Measurements from ENCODE around the gene MST1R. TPM values are rescaled to one million over a fixed set of nuclear protein-coding genes. Genes with fewer than 3 reads are reported as not detected.
A peak's percentile ranks its signal among the peaks of the same experiment; 100 is the strongest.

The MST1R gene
- total and polyA plus RNA-seq, 9 of the 15 experiments (the other 6 are each of a cell fraction or from before 2014, with no cell fraction given): 1.3 to 10.0 (median 3.8) TPM

DNA sequence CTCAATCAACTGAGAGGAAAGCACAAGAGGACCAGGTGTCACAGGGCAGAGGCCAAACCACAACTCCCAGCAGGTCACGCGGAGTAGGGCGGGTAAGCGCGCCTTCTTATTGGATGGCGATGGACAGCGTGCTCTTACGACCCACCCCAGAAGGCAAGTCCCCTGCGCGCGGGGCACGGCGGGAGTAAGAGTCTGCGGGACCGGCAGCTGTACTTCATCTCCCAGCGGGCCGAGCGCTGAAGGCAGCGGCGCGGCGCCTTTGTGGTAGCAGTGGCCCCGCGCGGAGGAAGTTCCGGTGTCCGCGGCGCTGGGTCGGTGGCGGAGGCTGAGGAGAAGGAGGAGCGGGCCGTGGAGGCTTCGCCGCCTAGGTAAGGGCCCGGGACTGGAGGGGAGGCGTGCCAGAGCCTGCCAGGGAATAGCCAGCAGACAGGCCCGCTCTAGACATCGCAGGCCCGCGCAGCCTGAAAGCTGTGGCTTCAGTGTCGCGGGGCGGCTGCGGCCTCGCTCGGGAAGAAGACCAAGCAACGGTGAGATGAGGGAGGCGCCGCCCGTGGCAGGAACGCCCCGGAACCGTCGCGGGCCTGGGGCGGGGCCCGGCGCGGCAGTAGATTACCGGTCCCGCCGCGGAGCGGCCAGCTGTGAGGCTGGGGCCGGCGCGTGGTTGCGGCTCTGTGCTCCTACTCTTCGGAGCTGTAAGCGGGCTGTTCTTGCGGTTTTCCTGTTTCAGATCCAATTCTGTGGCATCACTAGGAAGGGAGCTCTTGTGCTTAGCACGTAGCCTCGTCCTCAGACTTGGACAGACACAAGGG lies 36.4 kb upstream of the MST1R start, which contains the start of gene RBM6 (continued):
- TF ChIP-seq, protein P1, sequence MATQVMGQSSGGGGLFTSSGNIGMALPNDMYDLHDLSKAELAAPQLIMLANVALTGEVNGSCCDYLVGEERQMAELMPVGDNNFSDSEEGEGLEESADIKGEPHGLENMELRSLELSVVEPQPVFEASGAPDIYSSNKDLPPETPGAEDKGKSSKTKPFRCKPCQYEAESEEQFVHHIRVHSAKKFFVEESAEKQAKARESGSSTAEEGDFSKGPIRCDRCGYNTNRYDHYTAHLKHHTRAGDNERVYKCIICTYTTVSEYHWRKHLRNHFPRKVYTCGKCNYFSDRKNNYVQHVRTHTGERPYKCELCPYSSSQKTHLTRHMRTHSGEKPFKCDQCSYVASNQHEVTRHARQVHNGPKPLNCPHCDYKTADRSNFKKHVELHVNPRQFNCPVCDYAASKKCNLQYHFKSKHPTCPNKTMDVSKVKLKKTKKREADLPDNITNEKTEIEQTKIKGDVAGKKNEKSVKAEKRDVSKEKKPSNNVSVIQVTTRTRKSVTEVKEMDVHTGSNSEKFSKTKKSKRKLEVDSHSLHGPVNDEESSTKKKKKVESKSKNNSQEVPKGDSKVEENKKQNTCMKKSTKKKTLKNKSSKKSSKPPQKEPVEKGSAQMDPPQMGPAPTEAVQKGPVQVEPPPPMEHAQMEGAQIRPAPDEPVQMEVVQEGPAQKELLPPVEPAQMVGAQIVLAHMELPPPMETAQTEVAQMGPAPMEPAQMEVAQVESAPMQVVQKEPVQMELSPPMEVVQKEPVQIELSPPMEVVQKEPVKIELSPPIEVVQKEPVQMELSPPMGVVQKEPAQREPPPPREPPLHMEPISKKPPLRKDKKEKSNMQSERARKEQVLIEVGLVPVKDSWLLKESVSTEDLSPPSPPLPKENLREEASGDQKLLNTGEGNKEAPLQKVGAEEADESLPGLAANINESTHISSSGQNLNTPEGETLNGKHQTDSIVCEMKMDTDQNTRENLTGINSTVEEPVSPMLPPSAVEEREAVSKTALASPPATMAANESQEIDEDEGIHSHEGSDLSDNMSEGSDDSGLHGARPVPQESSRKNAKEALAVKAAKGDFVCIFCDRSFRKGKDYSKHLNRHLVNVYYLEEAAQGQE (IDR thresholded peaks at IDR 0.05; ENCODE audit: borderline replicate concordance): no peak
- TF ChIP-seq, protein P1 (CRISPR knock-in tag; IDR thresholded peaks at IDR 0.05; ENCODE audit: low read depth): no peak
- TF ChIP-seq DEAF1 (CRISPR knock-in tag; IDR thresholded peaks at IDR 0.05): no peak
- TF ChIP-seq SMAD1 (IDR thresholded peaks at IDR 0.05; ENCODE audit: low read depth, low read length, partially characterized antibody): no peak
- TF ChIP-seq ADNP (tag; IDR thresholded peaks at IDR 0.05): no peak
- peak in 1 of 2 experiments; percentile 6; a peak in 1 of 4 replicates for TF ChIP-seq RCOR1 (IDR thresholded peaks at IDR 0.05; ENCODE audit: borderline replicate concordance in 1 of 2, low read depth in 2 of 2, low read length in 2 of 2)
- TF ChIP-seq HDGF (IDR thresholded peaks at IDR 0.05): no peak
- TF ChIP-seq TCF15 (CRISPR knock-in tag; IDR thresholded peaks at IDR 0.05): no peak
- no peak for TF ChIP-seq ZNF174 (CRISPR knock-in tag; IDR thresholded peaks at IDR 0.05)
- no peak for TF ChIP-seq POLR3A (IDR thresholded peaks at IDR 0.05; ENCODE audit: borderline replicate concordance, extremely low read depth, insufficient read depth, insufficient read length)
- peak; percentile 94 for TF ChIP-seq MTA1 (IDR thresholded peaks at IDR 0.05; ENCODE audit: borderline replicate concordance)
- peak; percentile 83 for TF ChIP-seq NR2C2 (CRISPR knock-in tag; IDR thresholded peaks at IDR 0.05)
- peak; percentile 97 for TF ChIP-seq NR2C2 (tag; IDR thresholded peaks at IDR 0.05)
- peak; percentile 26; the same call in 1 of the 2 replicates for TF ChIP-seq MYC (IDR thresholded peaks at IDR 0.05; ENCODE audit: low read depth, low read length)
- no peak for TF ChIP-seq MYC (CRISPR knock-in tag; IDR thresholded peaks at IDR 0.05; ENCODE audit: borderline replicate concordance, low read depth)
- TF ChIP-seq POLR2H (tag; IDR thresholded peaks at IDR 0.05; ENCODE audit: low read depth): peak; percentile 71
- no peak; the same call in 1 of the 2 replicates for TF ChIP-seq DPF2 (IDR thresholded peaks at IDR 0.05)
- TF ChIP-seq BMI1 (IDR thresholded peaks at IDR 0.05; ENCODE audit: low read length): no peak
- no peak for TF ChIP-seq RBM17 (IDR thresholded peaks at IDR 0.05; ENCODE audit: borderline replicate concordance, low read depth, low read length)
